K562 (cell line): ENCODE data around the gene RNF19B. TPM values are rescaled to one million over a fixed set of nuclear protein-coding genes. Genes with fewer than 3 reads are reported as not detected.

Source experiments
- BMI1 ChIP-seq: fragments of 150-350 bp; IDR thresholded peaks from 2 replicates; pipeline ENCODE4 v1.6.1; 2014; ENCODE audit warnings: low read length
- CCNT2 ChIP-seq: IDR thresholded peaks from 2 replicates; pipeline ENCODE4 v1.6.1; 2011; ENCODE audit warnings: borderline replicate concordance, low read depth, mild to moderate bottlenecking, moderate library complexity, mixed read lengths, low read length; ENCODE audit not compliant: insufficient read length; ENCODE audit errors: extremely low read depth
- CEBPG ChIP-seq, 3 experiments: fragments of 200-800 bp in 1 of 3; sonication (Bioruptor generic) in 1 of 3; sonication (generic) in 1 of 3; formaldehyde crosslinking in 1 of 3; IDR thresholded peaks in 2 of 3; conservative IDR thresholded peaks in 1 of 3; 2 replicates each; pipeline versions ENCODE4 v1.6.1 to v1.8.0; 2016 to 2022; ENCODE audit warnings: missing compliant biosample characterization in 2 of 3, missing genetic modification characterization in 2 of 3, mild to moderate bottlenecking in 1 of 3, missing genetic modification reagents in 1 of 3
- ETS2 ChIP-seq: IDR thresholded peaks from 2 replicates; pipeline ENCODE4 v1.6.1; 2016; ENCODE audit warnings: borderline replicate concordance, missing genetic modification characterization, mild to moderate bottlenecking, moderate library complexity, missing compliant biosample characterization; ENCODE audit not compliant: poor library complexity, severe bottlenecking
- FOXP1 ChIP-seq: sonication (generic); formaldehyde crosslinking; IDR thresholded peaks from 2 replicates; pipeline ENCODE4 v1.8.0; 2022; ENCODE audit warnings: mild to moderate bottlenecking, missing genetic modification reagents
- HSF4 ChIP-seq: fragments of 250-450 bp; sonication (Bioruptor Pico); IDR thresholded peaks from 2 replicates; pipeline ENCODE4 v2.1.2; 2022; ENCODE audit warnings: mild to moderate bottlenecking, moderate library complexity, borderline replicate concordance
- ILK ChIP-seq: fragments of 450-650 bp; IDR thresholded peaks from 2 replicates; pipeline ENCODE4 v1.6.1; 2016; ENCODE audit warnings: missing genetic modification characterization, low read depth, mild to moderate bottlenecking, missing compliant biosample characterization, moderate library complexity, borderline replicate concordance
- MAFK ChIP-seq: IDR thresholded peaks from 2 replicates; pipeline ENCODE4 v1.6.1; 2011; ENCODE audit warnings: low read length, improper control_type of control experiment
- NR3C1 ChIP-seq: sonication (generic); formaldehyde crosslinking; IDR thresholded peaks from 2 replicates; pipeline ENCODE4 v1.8.1; 2022; ENCODE audit warnings: missing genetic modification reagents
- POLR2AphosphoS5 ChIP-seq: IDR thresholded peaks from 2 replicates; pipeline ENCODE4 v1.6.1; 2011; ENCODE audit warnings: mild to moderate bottlenecking, low read depth, low read length, moderate library complexity; ENCODE audit not compliant: control insufficient read depth, insufficient read depth
- POLR2H ChIP-seq: IDR thresholded peaks from 2 replicates; pipeline ENCODE4 v1.6.1; 2016; ENCODE audit warnings: missing genetic modification characterization, low read depth, mild to moderate bottlenecking, control low read depth, missing compliant biosample characterization, moderate library complexity
- REST ChIP-seq, 2 experiments: fragments of 450-650 bp; formaldehyde crosslinking in 1 of 2; IDR thresholded peaks; 2 replicates each; pipeline versions ENCODE4 v1.4.0 to v1.6.1; 2014 to 2020; ENCODE audit warnings: mild to moderate bottlenecking in 2 of 2, borderline replicate concordance in 1 of 2, low read depth in 1 of 2
- RHOXF2B ChIP-seq: fragments of 250-450 bp; sonication (Bioruptor Pico); conservative IDR thresholded peaks from 2 replicates; pipeline ENCODE4 v1.5.1; 2021
- SOX6 ChIP-seq: fragments of 450-650 bp; IDR thresholded peaks from 2 replicates; pipeline ENCODE4 v1.6.1; 2014; ENCODE audit warnings: mild to moderate bottlenecking
- TARDBP ChIP-seq: fragments of 450-650 bp; IDR thresholded peaks from 2 replicates; pipeline ENCODE4 v1.6.1; 2016
- ZBTB33 ChIP-seq: sonication (generic); formaldehyde crosslinking; IDR thresholded peaks from 2 replicates; pipeline ENCODE4 v1.8.1; 2023; ENCODE audit warnings: mild to moderate bottlenecking, missing genetic modification reagents
- polyA plus RNA-seq, 8 experiments: library from polyadenylated mRNA; depleted of rRNA in 4 of 8; stranded (reverse) in 5 of 8; unstranded in 3 of 8; fragments of >200 nt; fragmentation: Nextera tagmentation in 2 of 8; fragmentation: Illumina TruSeq in 1 of 8; extraction: Ambion mirVana in 2 of 8; extraction: Trizol in 1 of 8; gene quantifications; 2 replicates each; pipeline versions ENCODE4 v1.2.1 to v1.2.3, GENCODE V29; 2011 to 2014; ENCODE audit warnings: inconsistent platforms in 1 of 8, missing spikeins in 1 of 8
- total RNA-seq, 7 experiments: library from RNA; depleted of rRNA in 6 of 7; stranded (reverse); fragments of >200 nt in 6 of 7; fragmentation: Illumina TruSeq in 2 of 7; extraction: Trizol in 2 of 7; gene quantifications; 2 replicates each; pipeline versions ENCODE4 v1.2.1 to v1.2.3, GENCODE V29; 2011 to 2021; ENCODE audit warnings: low replicate concordance in 1 of 7

The RNF19B gene
- total and polyA plus RNA-seq, 9 of the 15 experiments (the other 6 are each of a cell fraction or from before 2014, with no cell fraction given): 2.6 to 14.9 (median 10.1) TPM

GRCh38 chr1:32964461-32965250, at the start of gene RNF19B (continued):
- TF ChIP-seq REST (IDR thresholded peaks at IDR 0.05; ENCODE audit: borderline replicate concordance): peak; percentile 41; the same call in 1 of the 2 replicates
- peak; percentile 72; the same call in 1 of the 2 replicates for TF ChIP-seq REST (CRISPR knock-in tag; IDR thresholded peaks at IDR 0.05; ENCODE audit: low read depth)
- 0 out of 2 replicates have a peak, but pooled peaks have one; percentile 19 for TF ChIP-seq NR3C1 (CRISPR knock-in tag)
- peak; percentile 20; the same call in 1 of the 2 replicates for TF ChIP-seq SOX6
- TF ChIP-seq FOXP1 (CRISPR knock-in tag): no peak
- 0 out of 2 replicates have a peak, but pooled peaks have one; percentile 24 for TF ChIP-seq RHOXF2B
- 0 out of 2 replicates have a peak, but pooled peaks have one; percentile 40 for TF ChIP-seq HSF4 (CRISPR knock-in tag)
- peak; percentile 12; the same call in 1 of the 2 replicates for TF ChIP-seq ZBTB33 (CRISPR knock-in tag)
- no peak for TF ChIP-seq BMI1
- no peak for TF ChIP-seq CEBPG (CRISPR knock-in tag; IDR thresholded peaks at IDR 0.05)
- TF ChIP-seq CEBPG (tag; conservative IDR thresholded peaks at IDR 0.05 in 1 of 2, IDR thresholded peaks at IDR 0.05 in 1 of 2): no peak
- peak; percentile 30 for TF ChIP-seq ETS2 (tag)
- peak; percentile 82 for TF ChIP-seq CCNT2
- TF ChIP-seq ILK (tag): no peak
- peak; percentile 90 for TF ChIP-seq POLR2AphosphoS5
- peak; percentile 58; the same call in 1 of the 2 replicates for TF ChIP-seq TARDBP
- peak; percentile 96 for TF ChIP-seq POLR2H (tag)
- no peak for TF ChIP-seq MAFK
